ENCODE data around the gene CCDC33.

DNA sequence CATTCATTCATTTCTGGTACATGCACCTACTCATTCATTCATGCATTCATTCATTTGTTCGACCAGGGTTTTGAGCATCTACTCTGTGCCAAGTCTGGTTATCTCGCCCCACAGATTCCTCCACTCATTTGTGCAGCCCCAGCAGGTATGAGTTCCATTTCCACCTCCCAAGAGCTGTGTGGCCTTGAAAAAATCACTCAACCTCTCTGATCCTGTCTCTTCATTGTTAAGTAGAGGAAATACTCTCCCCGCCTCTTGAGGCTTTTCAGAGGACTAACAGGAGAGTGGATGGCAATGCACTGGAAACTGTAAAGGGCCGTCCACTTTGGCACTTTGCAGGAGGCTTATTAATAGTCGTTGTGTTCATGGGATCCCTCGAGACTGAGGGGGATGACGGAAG lies 69.6 kb downstream of the CCDC33 start:
- TF ChIP-seq OSR2 (tag by site-specific recombination; IDR thresholded peaks at IDR 0.05): no peak
- TF ChIP-seq, protein P1, sequence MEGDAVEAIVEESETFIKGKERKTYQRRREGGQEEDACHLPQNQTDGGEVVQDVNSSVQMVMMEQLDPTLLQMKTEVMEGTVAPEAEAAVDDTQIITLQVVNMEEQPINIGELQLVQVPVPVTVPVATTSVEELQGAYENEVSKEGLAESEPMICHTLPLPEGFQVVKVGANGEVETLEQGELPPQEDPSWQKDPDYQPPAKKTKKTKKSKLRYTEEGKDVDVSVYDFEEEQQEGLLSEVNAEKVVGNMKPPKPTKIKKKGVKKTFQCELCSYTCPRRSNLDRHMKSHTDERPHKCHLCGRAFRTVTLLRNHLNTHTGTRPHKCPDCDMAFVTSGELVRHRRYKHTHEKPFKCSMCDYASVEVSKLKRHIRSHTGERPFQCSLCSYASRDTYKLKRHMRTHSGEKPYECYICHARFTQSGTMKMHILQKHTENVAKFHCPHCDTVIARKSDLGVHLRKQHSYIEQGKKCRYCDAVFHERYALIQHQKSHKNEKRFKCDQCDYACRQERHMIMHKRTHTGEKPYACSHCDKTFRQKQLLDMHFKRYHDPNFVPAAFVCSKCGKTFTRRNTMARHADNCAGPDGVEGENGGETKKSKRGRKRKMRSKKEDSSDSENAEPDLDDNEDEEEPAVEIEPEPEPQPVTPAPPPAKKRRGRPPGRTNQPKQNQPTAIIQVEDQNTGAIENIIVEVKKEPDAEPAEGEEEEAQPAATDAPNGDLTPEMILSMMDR (tag by site-specific recombination; IDR thresholded peaks at IDR 0.05): no peak
- TF ChIP-seq, protein P2, sequence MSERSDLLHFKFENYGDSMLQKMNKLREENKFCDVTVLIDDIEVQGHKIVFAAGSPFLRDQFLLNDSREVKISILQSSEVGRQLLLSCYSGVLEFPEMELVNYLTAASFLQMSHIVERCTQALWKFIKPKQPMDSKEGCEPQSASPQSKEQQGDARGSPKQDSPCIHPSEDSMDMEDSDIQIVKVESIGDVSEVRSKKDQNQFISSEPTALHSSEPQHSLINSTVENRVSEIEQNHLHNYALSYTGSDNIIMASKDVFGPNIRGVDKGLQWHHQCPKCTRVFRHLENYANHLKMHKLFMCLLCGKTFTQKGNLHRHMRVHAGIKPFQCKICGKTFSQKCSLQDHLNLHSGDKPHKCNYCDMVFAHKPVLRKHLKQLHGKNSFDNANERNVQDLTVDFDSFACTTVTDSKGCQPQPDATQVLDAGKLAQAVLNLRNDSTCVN (tag by site-specific recombination; optimal IDR thresholded peaks at IDR 0.05): no peak
- TF ChIP-seq, protein P3, sequence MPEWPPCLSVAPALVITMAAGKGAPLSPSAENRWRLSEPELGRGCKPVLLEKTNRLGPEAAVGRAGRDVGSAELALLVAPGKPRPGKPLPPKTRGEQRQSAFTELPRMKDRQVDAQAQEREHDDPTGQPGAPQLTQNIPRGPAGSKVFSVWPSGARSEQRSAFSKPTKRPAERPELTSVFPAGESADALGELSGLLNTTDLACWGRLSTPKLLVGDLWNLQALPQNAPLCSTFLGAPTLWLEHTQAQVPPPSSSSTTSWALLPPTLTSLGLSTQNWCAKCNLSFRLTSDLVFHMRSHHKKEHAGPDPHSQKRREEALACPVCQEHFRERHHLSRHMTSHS (tag by site-specific recombination; IDR thresholded peaks at IDR 0.05): no peak
- TF ChIP-seq MYNN (tag by site-specific recombination; IDR thresholded peaks at IDR 0.05; ENCODE audit: borderline replicate concordance): no peak
- TF ChIP-seq ZNF777 (tag by site-specific recombination; IDR thresholded peaks at IDR 0.05; ENCODE audit: borderline replicate concordance): no peak
- TF ChIP-seq ZNF549 (tag by site-specific recombination; IDR thresholded peaks at IDR 0.05): no peak
- TF ChIP-seq, protein P4, sequence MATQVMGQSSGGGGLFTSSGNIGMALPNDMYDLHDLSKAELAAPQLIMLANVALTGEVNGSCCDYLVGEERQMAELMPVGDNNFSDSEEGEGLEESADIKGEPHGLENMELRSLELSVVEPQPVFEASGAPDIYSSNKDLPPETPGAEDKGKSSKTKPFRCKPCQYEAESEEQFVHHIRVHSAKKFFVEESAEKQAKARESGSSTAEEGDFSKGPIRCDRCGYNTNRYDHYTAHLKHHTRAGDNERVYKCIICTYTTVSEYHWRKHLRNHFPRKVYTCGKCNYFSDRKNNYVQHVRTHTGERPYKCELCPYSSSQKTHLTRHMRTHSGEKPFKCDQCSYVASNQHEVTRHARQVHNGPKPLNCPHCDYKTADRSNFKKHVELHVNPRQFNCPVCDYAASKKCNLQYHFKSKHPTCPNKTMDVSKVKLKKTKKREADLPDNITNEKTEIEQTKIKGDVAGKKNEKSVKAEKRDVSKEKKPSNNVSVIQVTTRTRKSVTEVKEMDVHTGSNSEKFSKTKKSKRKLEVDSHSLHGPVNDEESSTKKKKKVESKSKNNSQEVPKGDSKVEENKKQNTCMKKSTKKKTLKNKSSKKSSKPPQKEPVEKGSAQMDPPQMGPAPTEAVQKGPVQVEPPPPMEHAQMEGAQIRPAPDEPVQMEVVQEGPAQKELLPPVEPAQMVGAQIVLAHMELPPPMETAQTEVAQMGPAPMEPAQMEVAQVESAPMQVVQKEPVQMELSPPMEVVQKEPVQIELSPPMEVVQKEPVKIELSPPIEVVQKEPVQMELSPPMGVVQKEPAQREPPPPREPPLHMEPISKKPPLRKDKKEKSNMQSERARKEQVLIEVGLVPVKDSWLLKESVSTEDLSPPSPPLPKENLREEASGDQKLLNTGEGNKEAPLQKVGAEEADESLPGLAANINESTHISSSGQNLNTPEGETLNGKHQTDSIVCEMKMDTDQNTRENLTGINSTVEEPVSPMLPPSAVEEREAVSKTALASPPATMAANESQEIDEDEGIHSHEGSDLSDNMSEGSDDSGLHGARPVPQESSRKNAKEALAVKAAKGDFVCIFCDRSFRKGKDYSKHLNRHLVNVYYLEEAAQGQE (tag by site-specific recombination; IDR thresholded peaks at IDR 0.05): no peak
- TF ChIP-seq ZNF660 (tag by site-specific recombination; IDR thresholded peaks at IDR 0.05): no peak
- no peak for TF ChIP-seq ZBTB48 (tag by site-specific recombination; IDR thresholded peaks at IDR 0.05)
- no peak for TF ChIP-seq ZNF114 (tag by site-specific recombination; IDR thresholded peaks at IDR 0.05)
- TF ChIP-seq, protein P5, sequence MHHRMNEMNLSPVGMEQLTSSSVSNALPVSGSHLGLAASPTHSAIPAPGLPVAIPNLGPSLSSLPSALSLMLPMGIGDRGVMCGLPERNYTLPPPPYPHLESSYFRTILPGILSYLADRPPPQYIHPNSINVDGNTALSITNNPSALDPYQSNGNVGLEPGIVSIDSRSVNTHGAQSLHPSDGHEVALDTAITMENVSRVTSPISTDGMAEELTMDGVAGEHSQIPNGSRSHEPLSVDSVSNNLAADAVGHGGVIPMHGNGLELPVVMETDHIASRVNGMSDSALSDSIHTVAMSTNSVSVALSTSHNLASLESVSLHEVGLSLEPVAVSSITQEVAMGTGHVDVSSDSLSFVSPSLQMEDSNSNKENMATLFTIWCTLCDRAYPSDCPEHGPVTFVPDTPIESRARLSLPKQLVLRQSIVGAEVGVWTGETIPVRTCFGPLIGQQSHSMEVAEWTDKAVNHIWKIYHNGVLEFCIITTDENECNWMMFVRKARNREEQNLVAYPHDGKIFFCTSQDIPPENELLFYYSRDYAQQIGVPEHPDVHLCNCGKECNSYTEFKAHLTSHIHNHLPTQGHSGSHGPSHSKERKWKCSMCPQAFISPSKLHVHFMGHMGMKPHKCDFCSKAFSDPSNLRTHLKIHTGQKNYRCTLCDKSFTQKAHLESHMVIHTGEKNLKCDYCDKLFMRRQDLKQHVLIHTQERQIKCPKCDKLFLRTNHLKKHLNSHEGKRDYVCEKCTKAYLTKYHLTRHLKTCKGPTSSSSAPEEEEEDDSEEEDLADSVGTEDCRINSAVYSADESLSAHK (tag by site-specific recombination; IDR thresholded peaks at IDR 0.05): no peak
